ENCODE measurements around the gene SLC19A1.
A peak's percentile ranks its signal among the peaks of the same experiment; 100 is the strongest.

Gene SLC19A1

DNA sequence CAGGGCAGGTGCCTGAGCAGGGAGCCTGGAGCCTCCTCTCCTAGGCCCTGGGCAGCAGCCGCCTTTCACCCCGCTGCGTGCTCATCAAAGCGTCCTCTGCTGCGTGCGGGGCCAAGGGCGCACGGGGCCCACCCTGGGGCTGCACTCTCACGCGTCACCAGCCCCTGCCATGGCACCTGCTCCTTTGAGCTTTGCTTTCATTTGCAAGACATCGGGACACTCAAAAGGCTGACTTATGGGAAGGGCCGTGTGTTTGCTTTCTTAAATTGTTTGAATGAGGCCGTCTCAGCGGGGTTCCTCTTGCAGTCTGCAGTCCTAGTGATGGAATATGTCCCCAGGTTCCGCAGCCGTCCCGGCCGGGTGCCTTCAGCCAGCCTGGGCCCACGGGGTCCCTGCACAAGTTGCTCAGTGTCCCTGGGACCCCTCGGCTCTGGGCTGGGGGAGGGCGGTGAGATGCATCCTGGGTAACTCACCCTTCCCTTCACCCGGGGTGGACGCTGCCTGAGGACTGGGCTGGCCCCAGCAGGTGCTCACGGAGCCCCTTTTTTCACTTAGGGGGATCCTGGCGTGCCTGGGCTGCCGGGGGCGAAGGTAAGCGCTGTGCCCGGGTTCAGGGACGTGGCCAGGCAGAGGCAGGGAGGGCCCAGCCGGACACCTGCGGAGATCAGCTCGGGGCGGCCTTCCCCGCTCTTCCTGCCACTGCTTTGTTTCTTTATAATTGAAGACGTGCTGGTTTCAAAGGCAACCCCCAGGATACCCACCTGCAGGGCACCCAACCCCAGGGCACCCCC is 53.1 kb downstream of the SLC19A1 start:
- DNase-seq = no peak

DNA sequence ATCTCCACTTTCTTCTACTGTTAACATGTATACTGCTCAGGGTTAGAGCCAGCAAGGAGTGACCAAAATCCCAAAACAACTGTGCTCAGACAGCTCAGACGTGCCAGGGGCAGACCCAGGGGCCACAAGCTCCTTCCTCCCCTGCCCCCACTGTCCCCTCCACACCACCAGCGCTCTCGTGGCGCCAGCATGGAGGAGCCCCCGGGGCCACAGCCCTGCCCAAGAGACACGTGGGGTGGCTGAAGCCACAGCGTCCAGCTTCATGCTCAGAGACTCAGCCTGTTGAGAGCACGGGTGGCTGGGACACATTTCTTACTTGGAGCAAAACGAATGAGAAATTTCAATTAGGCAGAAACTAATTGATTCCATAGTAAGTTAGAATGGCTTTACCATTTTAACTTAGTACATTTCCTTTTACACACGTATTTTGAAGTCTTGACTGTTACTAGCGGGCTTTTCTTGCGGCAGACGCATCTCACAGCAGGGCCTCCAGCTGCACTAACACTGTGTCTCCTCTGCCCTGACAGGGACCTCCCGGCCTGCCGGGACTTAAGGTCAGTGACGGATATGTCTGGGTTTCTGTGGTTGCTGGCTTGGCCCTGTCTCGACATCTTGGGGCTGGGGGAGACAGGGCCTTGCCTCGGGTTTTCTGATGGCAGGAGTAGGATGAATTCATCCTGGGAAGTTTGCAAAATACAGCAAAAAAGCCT is 54.2 kb downstream of the SLC19A1 start:
- DNase-seq = no peak

DNA sequence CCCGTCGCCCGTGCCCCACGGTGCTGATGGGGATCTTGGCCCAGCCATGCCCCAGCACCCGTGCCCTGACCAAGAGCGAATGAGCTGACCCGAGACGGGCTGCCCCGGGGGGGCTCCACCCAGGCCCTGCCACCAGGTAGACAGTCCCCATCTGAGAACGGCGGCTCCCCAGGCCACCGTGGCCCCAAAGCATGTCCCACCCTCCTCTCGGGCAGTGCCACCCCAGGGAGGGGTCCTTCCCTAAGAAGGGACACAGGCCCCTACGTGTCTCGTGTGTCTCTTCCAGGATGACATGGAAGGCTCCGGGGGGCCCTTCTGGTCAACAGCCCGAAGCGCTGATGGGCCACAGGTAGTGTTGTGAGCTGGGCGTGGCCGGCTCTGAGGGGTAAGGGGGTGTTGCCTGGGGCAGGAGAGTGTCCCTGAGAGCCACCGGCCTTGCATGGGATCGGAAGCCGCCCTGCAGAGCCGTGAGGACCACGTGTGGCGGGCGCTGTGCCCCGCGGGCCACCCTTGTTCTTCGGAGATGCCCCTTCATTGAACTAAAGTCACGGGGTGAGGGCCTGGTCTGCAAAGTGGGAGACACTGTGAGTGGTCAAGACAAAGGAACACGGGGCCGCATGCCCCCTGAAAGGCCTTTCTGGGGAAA is 55.0 kb downstream of the SLC19A1 start:
- DNase-seq = no peak

DNA sequence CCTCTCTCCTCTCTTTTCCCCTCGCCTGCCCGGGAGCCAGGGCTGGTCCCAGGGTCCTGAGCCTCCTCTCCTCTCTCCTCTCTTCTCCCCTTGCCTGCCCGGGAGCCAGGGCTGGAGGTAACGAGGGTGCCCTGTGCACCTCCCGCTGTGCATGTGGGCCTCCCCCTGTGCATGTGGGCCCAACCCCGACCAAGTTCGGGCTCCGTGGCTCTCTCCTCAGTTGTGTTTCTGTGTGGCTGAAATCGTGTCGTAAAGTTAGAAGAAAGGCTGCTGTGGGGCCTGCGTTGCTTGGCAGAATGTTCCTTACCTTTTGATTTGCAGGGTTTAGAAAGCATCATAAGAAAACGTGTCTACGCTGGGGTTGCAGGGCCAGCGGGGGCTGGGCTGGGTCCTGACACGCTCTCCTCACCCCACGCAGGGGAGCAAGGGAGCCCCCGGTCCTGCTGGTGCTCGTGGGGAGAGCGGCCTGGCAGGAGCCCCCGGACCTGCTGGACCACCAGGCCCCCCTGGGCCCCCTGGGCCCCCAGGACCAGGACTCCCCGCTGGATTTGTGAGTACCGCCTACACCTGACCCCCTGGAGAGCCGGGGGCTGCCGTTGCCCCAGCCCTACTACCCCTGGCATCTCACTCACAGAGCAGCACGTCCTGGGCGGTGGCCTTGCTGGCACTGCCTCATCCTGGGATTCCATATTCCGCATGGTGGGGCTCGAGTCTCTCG is 55.6 kb downstream of the SLC19A1 start:
- DNase-seq = no peak

DNA sequence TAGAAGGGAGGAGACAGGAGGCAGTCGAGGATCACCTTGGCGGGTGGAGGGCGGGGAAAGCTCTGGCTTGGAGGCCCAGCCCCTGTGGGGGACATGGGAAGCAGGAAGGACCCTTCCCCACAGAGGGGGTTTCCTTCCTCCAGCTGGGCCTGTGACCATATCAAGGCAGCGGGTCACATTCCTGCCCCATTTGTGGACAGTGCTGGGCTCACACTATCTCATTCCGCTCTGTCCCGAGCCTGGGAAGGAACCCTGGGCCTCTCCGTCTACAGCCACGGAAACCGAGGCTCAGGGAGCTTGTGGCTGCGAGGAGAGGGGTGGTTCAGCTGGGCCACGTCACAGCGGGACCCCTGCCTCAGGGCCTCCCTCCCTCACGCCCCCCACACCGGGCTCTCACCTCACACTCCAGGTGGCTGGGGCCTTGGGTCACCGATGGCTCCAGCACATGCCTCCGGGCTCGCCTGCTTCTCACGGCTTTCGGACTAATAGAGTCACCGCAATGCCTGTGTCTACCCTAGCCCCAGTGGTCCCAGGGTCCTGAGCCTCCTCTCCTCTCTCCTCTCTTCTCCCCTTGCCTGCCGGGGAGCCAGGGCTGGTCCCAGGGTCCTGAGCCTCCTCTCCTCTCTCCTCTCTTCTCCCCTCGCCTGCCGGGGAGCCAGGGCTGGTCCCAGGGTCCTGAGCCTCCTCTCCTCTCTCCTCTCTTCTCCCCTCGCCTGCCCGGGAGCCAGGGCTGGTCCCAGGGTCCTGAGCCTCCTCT is 56.4 kb downstream of the SLC19A1 start:
- no peak for DNase-seq

DNA sequence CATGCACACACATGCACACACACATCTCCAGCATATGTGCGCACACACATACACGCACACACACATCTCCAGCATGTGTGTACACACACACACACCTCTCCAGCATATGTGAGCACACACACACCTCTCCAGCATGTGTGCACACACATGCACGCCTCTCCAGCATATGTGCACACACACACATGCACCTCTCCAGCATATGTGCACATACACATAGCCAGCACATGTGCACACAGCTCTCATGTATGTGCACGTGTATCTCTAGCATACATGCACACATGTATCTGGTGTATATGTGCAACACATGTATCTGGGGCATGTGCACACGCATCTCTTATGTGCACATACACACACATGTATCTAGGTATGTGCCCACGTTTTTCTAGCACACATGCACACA is 57.9 kb downstream of the SLC19A1 start:
- no peak for DNase-seq

DNA sequence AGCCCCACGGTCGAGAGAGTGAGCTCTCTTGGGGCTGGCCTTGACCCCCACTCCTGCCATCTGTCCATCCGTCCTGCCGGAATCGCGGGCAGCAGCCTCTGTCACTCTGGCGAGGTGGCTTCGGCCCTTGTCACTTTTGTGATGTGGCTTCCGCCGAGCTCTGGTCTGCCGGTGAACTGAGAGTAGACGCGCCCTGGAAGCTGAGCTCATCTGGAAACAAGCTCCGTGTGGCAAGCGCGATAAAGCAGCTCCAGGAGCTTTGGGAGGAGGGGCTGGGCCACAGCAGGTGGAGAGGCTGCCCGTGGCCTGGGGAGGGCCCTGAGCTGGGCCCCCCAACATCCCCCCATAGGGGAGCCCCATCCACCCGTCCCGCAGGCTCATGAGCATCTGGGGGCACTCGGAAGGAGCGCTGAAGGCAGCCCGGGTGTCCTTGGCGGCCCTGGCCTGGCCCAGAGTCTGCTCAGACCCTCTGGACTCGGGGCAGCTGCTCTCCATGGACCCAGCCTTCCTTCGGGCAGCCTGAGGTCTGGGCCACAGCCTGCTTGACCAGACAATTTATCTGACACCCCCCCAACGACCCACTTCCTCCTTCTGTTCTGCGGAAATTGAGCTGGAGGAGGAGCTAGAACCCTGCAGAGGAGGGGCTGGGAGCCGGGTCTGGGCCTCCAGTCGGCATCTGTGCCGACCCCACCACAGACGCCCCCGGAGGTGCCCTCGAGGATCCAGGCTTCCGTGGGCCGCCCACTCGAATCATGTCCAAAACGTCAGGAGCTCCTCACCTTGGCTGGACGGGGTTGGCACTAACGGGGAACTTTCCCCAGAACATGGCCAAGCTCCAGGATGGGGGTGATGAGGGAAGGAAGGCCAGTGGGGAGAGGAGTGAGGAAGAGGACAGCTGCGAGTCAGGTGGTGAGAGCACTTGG is 59.1 kb downstream of the SLC19A1 start:
- peak; percentile 27 for DNase-seq

DNA sequence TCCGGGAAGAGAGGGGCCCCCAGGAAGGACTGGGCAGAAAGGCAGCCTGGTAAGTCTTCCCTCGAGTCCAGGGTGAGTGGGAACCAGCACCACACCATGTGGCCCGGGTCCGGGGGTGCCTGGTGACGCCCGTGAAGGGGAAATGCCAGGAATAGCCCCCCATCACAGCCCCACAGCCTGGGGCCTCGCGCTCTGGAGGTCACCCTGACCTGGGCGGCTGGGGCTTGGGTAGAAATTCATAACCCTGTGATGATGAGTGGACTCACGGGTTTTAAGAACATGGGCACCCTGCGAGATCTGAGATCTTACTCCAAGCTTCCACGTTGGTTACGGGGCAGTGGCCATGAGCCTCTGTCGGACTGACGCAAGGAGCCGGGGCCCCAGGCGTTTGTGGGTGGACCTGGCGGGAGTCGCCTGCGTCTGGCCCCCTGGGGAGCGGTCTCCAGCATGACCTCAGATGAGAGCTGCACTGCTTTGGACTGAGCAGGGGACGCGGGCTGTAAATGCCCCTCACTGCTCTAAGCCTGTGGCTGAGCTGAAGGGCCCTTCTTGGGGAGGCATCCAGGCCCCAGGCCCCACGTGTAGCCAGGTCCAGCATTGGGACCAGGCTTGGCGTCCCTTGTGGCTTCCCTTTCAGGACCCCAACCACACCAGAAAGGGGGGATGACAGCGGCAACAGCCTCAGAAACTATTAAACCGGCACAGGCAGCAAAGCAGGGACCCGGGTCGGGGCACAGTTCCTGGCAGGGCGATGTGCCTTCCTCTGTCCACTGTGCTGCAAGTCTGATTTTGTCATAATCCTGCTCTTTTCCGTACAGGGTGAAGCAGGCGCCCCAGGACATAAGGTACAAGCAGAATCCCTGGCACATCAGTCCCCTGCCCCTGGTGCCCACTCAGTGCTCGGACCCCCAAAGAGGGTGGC is 60.0 kb downstream of the SLC19A1 start:
- no peak for DNase-seq

DNA sequence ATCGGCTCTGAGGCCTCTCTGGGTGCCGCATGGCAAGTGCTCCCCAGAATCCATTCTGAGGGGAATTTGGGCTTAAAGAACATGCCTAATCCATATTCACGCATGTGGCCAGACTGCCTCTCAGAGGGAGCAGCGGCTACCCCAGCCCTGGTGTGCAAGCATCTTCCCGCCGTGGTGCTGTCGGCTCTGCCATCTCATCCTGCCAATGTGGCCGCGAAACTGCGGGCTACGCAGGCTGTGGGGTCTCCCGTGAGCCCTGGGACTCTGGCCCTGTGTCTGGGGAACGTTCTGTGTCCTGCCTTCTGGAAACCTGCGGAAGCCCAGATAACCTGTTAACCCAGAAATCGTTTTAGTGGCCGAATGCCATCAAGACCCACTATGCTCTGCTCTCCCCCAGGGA is 60.7 kb downstream of the SLC19A1 start:
- no peak for DNase-seq

DNA sequence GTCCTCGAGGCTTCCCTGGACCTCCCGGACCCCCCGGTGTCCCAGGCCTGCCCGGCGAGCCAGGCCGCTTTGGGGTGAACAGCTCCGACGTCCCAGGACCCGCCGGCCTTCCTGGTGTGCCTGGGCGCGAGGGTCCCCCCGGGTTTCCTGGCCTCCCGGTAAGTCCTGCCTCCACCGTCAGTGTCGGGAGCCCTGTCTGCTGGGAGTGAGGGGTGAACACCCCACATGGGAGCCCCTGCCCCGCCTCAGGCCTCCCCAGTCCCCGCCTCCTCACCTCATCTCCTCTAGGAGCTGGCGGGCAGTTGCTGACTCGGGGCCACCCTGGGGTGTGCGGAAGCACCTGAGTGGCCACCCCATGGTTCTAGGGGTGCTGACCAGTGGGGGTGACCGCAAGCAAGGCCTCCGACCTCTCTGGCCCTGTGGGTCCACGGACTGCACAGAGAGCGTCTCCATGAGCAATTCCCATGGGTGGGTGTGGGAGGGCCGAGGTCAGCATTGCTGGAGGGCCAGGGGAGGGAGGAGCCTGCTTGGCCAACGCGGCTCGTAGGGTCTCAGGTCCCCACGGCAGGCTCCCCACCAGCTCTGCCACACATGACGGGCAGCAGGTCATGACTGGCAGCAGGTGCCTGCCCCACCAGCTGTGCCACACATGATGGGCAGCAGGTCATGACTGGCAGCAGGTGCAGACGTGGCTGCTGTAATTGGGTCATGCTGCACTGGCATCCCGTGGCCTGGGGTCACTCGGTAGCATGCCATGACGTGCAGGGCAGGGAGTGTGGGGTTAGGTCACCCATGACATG is 61.3 kb downstream of the SLC19A1 start:
- no peak for DNase-seq

DNA sequence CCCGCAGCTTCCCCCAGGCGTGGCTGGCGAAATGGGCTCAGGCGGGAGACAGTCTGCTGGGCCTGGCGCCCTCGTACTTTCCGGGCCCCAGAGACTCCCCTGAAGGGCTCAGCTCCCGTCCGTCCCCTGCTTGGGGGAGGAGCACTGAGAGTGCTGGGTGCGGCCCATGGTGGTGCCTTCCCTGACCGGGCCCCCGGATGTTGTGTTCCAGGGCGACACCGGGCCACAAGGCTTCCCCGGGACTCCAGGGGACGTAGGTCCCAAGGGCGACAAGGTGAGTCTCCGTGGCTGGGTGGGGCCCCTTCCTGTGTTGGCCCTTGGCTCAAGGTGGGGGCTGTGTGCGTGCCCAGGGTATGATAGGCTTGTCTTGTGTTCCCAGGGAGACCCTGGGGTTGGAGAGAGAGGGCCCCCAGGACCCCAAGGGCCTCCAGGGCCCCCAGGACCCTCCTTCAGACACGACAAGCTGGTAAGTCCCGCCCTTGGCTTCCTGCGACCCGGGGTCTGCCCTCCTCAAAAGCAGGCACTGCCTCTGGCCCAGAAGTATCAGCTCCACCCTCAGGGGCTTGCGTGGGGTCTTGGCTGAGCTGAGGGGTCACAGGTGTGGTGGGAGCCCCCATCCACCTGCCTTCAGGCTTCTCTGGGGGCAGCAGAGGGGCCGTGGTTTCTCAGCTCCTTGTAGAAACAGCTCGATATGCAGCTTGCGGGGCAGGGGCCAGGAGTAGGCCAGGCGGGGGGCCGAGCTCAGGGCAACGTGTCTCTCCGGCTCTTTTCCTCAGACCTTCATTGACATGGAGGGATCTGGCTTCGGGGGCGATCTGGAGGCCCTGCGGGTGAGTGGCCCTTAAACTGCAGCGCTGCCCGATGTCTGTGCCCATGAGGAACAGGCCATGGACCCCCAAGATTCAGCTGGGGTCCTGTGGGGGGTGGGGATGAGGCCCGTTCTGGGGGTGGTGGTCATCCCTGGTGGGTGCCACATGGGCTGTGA is 62.3 kb downstream of the SLC19A1 start:
- DNase-seq = no peak

DNA sequence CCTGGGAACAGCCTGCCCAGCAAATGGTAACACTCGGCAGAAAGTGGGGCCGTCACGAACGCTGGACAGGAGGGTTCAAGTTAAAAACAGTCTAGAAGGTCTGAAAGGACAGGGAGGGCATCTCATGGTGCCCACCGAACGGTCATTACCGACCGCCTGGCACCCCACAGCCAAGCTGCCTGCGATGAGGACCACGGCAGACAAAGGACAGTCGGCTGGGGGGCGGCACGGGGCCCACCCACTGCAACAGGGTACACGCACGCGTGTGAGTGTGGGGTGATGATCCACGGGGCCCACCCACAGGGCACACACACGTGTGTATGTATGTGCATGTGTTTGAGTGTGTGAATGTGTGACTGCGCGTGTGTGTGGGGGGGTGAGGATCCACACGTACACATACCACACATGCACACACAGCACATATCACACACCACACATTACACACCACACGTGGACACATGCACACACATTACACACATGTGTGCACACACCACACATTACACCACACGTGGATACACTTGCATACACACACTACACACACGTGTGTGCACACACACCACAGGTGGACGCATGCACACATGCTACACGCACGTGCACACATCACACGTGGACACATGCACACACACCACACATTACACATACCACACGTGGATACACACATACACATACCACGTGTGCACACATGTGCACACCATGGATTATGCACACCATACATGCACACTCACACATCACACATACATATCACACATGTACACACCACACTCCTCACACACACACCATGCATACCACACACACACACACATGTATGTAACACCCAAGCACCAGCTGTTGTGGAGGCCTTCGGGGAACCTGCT is 63.2 kb downstream of the SLC19A1 start:
- no peak for DNase-seq

DNA sequence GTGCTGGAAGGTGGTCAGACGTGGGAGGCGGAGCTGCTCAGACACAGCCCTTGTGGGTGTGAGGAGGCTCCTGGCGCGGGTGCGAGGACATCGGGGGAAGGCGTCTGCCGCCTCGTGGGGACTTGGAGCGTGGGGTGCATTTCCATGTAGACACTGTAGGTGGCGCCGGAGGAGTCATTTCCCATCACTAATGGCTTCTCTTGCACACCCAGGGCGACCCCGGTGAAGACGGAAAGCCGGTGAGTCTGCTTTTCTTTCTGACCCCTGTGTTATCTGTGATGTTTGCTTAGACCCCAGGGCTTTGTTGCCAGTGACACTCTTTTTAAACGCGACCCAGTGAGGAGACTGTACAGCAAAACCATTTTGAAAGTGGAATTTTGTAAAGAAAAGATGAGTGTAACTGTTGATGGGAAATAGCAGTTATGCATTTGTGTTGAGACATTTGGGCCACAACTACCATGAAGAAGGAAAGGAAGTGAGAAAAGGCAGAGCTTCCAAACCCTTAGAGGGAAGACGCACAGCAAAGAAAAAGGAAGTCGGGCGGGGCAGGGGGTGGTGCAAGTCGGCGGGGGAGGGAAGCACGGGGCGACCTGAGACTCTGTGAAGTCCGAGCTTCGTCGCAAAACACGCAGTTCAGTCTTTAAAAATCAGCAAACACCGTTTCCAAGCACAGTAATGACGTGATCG is 64.0 kb downstream of the SLC19A1 start:
- peak; percentile 88 for DNase-seq

DNA sequence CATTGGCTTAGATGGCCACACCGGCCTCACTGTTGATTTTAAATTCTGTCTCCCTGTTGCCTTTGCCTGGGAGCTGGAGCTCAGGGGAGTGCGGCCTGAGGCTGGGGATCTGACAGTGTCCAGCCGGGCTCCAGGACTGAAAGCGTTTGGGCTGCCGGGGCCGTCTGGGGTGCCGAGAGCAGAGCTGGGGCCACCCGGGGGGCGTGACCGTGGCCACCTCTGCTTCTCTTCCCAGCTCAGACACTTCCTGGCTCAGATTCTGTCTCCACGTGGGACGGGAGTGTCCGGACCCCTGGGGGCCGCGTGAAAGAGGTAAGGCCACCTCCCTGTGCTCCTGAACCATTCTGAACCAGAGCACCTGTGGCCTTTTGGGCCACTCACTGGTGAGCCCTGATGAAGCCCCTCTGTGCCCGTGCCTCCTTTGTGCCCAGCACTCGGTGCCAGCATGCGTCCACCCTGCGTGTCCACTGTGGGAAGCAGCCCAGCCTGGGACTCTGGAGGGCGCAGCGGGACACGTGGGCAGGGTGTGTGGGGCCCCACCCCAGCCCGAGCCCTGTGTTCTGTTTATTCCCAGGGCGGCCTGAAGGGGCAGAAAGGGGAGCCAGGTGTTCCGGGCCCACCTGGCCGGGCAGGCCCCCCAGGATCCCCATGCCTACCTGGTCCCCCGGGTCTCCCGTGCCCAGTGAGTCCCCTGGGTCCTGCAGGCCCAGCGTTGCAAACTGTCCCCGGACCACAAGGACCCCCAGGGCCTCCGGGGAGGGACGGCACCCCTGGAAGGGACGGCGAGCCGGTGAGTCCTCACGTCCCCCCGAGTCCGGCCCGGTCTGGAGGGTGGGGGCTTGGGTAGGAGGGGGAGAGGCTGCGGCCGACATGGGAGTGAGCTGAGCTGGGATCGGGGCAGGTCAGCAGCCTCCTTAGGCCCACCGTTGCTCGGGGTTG is 64.8 kb downstream of the SLC19A1 start:
- no peak for DNase-seq

DNA sequence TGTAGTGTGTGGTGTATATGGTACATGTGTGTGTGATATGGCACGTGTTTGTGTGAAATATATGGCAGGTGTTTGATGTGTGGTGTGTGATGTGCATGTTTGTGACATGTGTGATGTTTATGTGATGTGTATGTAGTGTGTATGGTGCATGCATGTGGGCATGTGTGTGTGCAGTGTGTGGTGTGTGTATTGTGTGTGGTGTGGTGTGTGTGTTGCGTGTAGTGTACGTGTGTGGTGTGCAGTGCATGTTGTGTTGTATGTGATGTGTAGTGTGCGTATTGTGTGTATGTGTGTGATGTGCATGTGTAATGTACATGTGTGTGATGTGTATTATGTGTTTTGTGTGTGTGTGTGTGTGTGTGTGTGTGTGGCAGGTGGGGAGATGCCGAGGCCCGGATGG is 65.7 kb downstream of the SLC19A1 start:
- no peak for DNase-seq

All from suppressor macrophage treated with lipopolysaccharide for 4 hours (primary cell).